Progenitor cell of endocrine pancreas (in vitro differentiated cells): ENCODE measurements around the gene LAMA2. TPM values are rescaled to one million over a fixed set of nuclear protein-coding genes. Genes with fewer than 3 reads are reported as not detected.

Source experiments
- DNase-seq: peaks from one replicate; pipeline ENCODE4 v3.0.0; 2021; ENCODE audit warnings: low spot score; ENCODE audit not compliant: unreplicated experiment
- H3K27ac Mint-ChIP-seq: 2 replicates; pipeline ENCODE4 v1.8.0; 2021; ENCODE audit warnings: mild to moderate bottlenecking, moderate library complexity, mixed read lengths
- H3K27me3 Mint-ChIP-seq: 2 replicates; pipeline ENCODE4 v1.8.0; 2021; ENCODE audit warnings: mixed read lengths
- H3K36me3 Mint-ChIP-seq: 2 replicates; pipeline ENCODE4 v1.8.0; 2022; ENCODE audit warnings: mixed read lengths; ENCODE audit not compliant: insufficient read depth
- H3K4me1 Mint-ChIP-seq: 2 replicates; pipeline ENCODE4 v1.8.0; 2021; ENCODE audit warnings: low read depth, mixed read lengths
- H3K4me3 Mint-ChIP-seq: 2 replicates; pipeline ENCODE4 v1.8.0; 2021; ENCODE audit warnings: low read depth, mild to moderate bottlenecking, moderate library complexity, mixed read lengths
- H3K9me3 Mint-ChIP-seq: 2 replicates; pipeline ENCODE4 v1.8.0; 2021; ENCODE audit warnings: low read depth, mixed read lengths
- CTCF ChIP-seq: fragments of 200-600 bp; sonication (generic); IDR thresholded peaks from one replicate; pipeline ENCODE4 v1.5.0; 2021; ENCODE audit warnings: antibody characterized with exemption, mild to moderate bottlenecking; ENCODE audit not compliant: unreplicated experiment
- total RNA-seq: library from RNA; stranded (reverse); gene quantifications from 2 replicates; pipeline ENCODE4 v1.2.1, GENCODE V29; 2021

Gene LAMA2
- total RNA-seq, 1 donor from 2014 or later: 0.22 TPM

DNA sequence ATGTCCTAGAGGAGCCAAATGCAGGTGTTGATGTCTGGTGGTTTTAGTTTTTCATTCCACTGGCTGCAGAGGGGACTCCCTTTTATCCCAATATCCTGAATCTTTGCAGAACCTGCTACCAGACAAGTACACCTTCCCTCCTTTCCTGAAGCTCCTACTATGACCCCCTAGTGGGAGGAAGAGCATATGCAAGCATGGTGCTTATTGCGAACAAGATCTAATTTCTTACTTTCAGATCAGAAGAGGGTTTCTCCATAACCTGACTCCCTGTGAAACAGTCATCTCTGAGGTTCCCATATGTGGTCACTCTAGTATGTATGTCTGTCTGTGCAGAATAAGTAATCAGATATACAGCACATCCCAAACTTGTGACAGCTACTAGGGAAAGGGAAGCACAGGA, 549.8 kb downstream of the LAMA2 start:
- H3K4me3 Mint-ChIP-seq: no peak overlapping the region
- no peak overlapping the region for H3K27ac Mint-ChIP-seq
- H3K27me3 Mint-ChIP-seq: no peaks in the 10 kb centered on the region
- TF ChIP-seq CTCF: peak; percentile 41
- no peaks in the 10 kb centered on the region for H3K36me3 Mint-ChIP-seq
- DNase-seq: no peak
- H3K4me1 Mint-ChIP-seq: no peaks in the 10 kb centered on the region
- H3K9me3 Mint-ChIP-seq: no peaks in the 10 kb centered on the region

- Mint-ChIP-seq H3K4me3 (no peak overlapping the region), H3K27me3 (no peaks in the 10 kb centered on the region), H3K36me3 (no peaks in the 10 kb centered on the region), H3K9me3 (no peaks in the 10 kb centered on the region), H3K4me1 (no peaks in the 10 kb centered on the region), H3K27ac (no peak overlapping the region)
- DNase-seq: no peak
- no peak for TF ChIP-seq CTCF
Measured at GRCh38 chr6:129434091-129434490, 551.2 kb downstream of the LAMA2 start.

DNA sequence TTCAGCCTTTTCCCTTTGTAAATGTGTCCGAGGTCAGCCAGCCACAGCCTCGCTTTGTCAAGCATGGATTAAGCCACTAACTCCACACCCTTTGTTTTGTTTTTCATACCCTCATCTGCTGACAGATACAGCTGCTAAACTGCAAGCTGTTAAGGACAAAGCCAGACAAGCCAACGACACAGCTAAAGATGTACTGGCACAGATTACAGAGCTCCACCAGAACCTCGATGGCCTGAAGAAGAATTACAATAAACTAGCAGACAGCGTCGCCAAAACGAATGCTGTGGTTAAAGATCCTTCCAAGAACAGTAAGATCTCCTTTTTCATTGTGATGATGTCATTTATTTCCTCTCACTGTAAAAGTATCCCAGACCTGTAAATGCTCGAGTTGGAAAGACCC, 557.8 kb downstream of the LAMA2 start:
- no peak for TF ChIP-seq CTCF
- H3K9me3 Mint-ChIP-seq: no peaks in the 10 kb centered on the region
- H3K4me3 Mint-ChIP-seq: no peak overlapping the region
- no peaks in the 10 kb centered on the region for H3K36me3 Mint-ChIP-seq
- H3K27ac Mint-ChIP-seq: peak overlapping the region; percentile 46
- DNase-seq: no peak
- no peaks in the 10 kb centered on the region for H3K27me3 Mint-ChIP-seq
- peaks cover 1% of the 10 kb centered on the region for H3K4me1 Mint-ChIP-seq

GRCh38 chr6:129444683-129445082, 561.7 kb downstream of the LAMA2 start:
- Mint-ChIP-seq H3K27me3 (no peaks in the 10 kb centered on the region), H3K27ac (no peak overlapping the region), H3K4me3 (no peak overlapping the region), H3K9me3 (no peaks in the 10 kb centered on the region), H3K36me3 (no peaks in the 10 kb centered on the region), H3K4me1 (peaks cover 1% of the 10 kb centered on the region)
- DNase-seq: no peak
- TF ChIP-seq CTCF: no peak

GRCh38 chr6:129446272-129447197, 563.6 kb downstream of the LAMA2 start:
- DNase-seq: no peak
- H3K9me3 Mint-ChIP-seq: no peaks in the 10 kb centered on the region
- H3K36me3 Mint-ChIP-seq: no peaks in the 10 kb centered on the region

More at GRCh38 chr6:129446272-129447197, 563.6 kb downstream of the LAMA2 start:
- Mint-ChIP-seq H3K4me1 (no peaks in the 10 kb centered on the region), H3K27me3 (no peaks in the 10 kb centered on the region), H3K27ac (no peak overlapping the region), H3K4me3 (no peak overlapping the region)
- TF ChIP-seq CTCF: no peak
